Naive thymus-derived CD4-positive, alpha-beta T cell (primary cell): Measurements from ENCODE around the gene MMP8. TPM values are rescaled to one million over a fixed set of nuclear protein-coding genes. Genes with fewer than 3 reads are reported as not detected.
A peak's percentile ranks its signal among the peaks of the same experiment; 100 is the strongest.

Experiments used
- ATAC-seq: fragments of 150-1000 bp; cut with Tn5 transposase; 2 replicates; pipeline ENCODE4 v1.10.0; 2021; ENCODE audit warnings: mild to moderate bottlenecking, moderate library complexity
- CTCF ChIA-PET: fragments of 350-600 bp; sonication (Branson Sonifier 250); formaldehyde crosslinking; loops from one replicate; lab custom pipeline; 2021; ENCODE audit warnings: antibody characterized with exemption; lab: Charles Lee
- POLR2A ChIA-PET: fragments of 350-600 bp; sonication (Branson Sonifier 250); formaldehyde crosslinking; loops from one replicate; lab custom pipeline; 2021; ENCODE audit warnings: antibody characterized with exemption, inconsistent platforms; lab: Charles Lee
- DNase-seq, 9 donors: peaks; one replicate each; pipeline versions ENCODE4 v3.0.0 to v3.0.0-alpha.2; 2020 to 2022; ENCODE audit warnings: mixed read lengths in 1 of 9
- H3K27ac ChIP-seq: one replicate; pipeline ENCODE4 v1.7.0; 2013; ENCODE audit warnings: mild to moderate bottlenecking, low read depth, low read length, moderate library complexity
- H3K27me3 ChIP-seq, 2 donors: one replicate each; pipeline ENCODE4 v1.7.0; 2013; ENCODE audit warnings: low read length in 2 of 2, mild to moderate bottlenecking in 2 of 2, moderate library complexity in 2 of 2; ENCODE audit not compliant: control insufficient read depth in 2 of 2, insufficient read depth in 2 of 2
- H3K36me3 ChIP-seq, 3 experiments: 1 replicate in 2 of 3; 2 replicates in 1 of 3; pipeline ENCODE4 v1.7.0; 2013; ENCODE audit warnings: low read length in 3 of 3, mild to moderate bottlenecking in 3 of 3, moderate library complexity in 1 of 3; ENCODE audit not compliant: insufficient read depth in 3 of 3, control insufficient read depth in 2 of 3
- H3K4me1 ChIP-seq, 2 donors: one replicate each; pipeline ENCODE4 v1.7.0; 2013; ENCODE audit warnings: low read length in 2 of 2, mild to moderate bottlenecking in 2 of 2, moderate library complexity in 1 of 2; ENCODE audit not compliant: control insufficient read depth in 2 of 2, insufficient read depth in 2 of 2
- H3K4me3 ChIP-seq: 2 replicates; pipeline ENCODE4 v1.7.0; 2013; ENCODE audit warnings: mild to moderate bottlenecking, low read length
- H3K9me3 ChIP-seq, 3 experiments: 1 replicate in 2 of 3; 2 replicates in 1 of 3; pipeline ENCODE4 v1.7.0; 2013; ENCODE audit warnings: low read length in 3 of 3; ENCODE audit not compliant: control insufficient read depth in 2 of 3
- H3K27ac Mint-ChIP-seq, 9 donors: one replicate each; pipeline ENCODE4 v1.8.0; 2020 to 2022; ENCODE audit warnings: mixed read lengths in 9 of 9, mild to moderate bottlenecking in 8 of 9, moderate library complexity in 5 of 9, inconsistent platforms in 2 of 9
- H3K27me3 Mint-ChIP-seq, 5 donors: one replicate each; pipeline ENCODE4 v1.8.0; 2021 to 2022; ENCODE audit warnings: mixed read lengths in 5 of 5, mild to moderate bottlenecking in 1 of 5
- H3K36me3 Mint-ChIP-seq, 5 donors: one replicate each; pipeline ENCODE4 v1.8.0; 2020 to 2022; ENCODE audit warnings: mixed read lengths in 5 of 5, mild to moderate bottlenecking in 3 of 5, inconsistent platforms in 1 of 5
- H3K4me1 Mint-ChIP-seq, 7 donors: one replicate each; pipeline ENCODE4 v1.8.0; 2020 to 2022; ENCODE audit warnings: mixed read lengths in 7 of 7, mild to moderate bottlenecking in 3 of 7, inconsistent platforms in 1 of 7
- H3K4me3 Mint-ChIP-seq, 10 donors: one replicate each; pipeline ENCODE4 v1.8.0; 2020 to 2022; ENCODE audit warnings: mild to moderate bottlenecking in 10 of 10, mixed read lengths in 10 of 10, moderate library complexity in 6 of 10, inconsistent platforms in 2 of 10
- H3K9me3 Mint-ChIP-seq, 11 donors: one replicate each; pipeline ENCODE4 v1.8.0; 2020 to 2022; ENCODE audit warnings: mixed read lengths in 11 of 11, mild to moderate bottlenecking in 4 of 11, inconsistent platforms in 1 of 11, moderate library complexity in 1 of 11
- intact Hi-C, 2 donors: fragments of 100-400 bp; cut with micrococcal nuclease; formaldehyde crosslinking; loops; one replicate each; pipeline ENCODE4 v1.15.1; 2023
- polyA plus RNA-seq, 2 donors: library from polyadenylated mRNA; unstranded; fragments of 300-500 nt; fragmentation: Illumina TruSeq; gene quantifications; one replicate each; pipeline ENCODE4 v1.2.3, GENCODE V29; 2021
- total RNA-seq, 6 experiments: library from RNA in 5 of 6; stranded (reverse) in 5 of 6; gene quantifications; 1 replicate in 5 of 6; 2 replicates in 1 of 6; pipeline ENCODE4 v1.2.3 and lab custom pipeline; 2021 to 2026

Gene MMP8
- total and polyA plus RNA-seq, 7 experiments from 2014 or later = not detected

DNA sequence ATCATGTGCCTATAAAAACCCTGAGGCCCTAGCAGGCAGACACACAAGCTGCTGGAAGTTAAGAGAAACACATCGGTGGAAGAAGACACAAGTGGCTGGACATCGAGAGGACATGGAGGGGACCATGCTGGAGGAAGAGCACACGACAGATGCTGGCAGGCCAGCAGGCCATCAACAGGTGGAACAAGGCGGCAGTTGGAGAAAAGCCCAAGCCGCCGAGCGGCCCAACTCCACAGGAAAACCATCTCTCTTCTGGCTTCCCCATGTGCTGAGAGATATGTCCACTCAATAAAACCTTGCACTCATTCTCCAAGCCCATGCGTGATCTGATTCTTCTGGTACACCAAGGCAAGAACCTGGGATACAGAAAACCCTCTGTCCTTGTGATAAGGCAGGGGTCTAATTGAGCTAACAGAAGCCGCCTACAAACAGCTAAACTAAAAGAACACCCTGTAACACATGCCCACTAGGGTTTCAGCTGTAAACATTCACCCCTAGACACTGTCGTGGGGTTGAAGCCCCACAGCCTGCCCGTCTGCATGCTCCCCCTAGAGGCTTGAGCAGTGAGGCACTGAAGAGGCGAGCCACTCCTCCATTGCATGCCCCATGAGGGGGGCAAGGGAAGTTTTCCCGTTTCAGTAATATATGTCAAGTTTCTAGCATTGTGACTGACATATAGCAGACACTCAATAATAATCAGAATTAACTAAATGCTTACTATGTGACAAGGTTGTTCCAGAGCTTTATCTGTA, 60.6 kb downstream of the MMP8 start:
- Mint-ChIP-seq H3K4me1 (no peaks in the 10 kb centered on the region), H3K27ac (no peak overlapping the region), H3K27me3 (peaks cover 0 to 21% (median 9%) of the 10 kb centered on the region in 5 donors), H3K36me3 (no peaks in the 10 kb centered on the region), H3K4me3 (no peak overlapping the region), H3K9me3 (no peaks in the 10 kb centered on the region)
- Histone ChIP-seq H3K36me3 (no peaks in the 10 kb centered on the region), H3K27ac (no peak overlapping the region), H3K9me3 (no peaks in the 10 kb centered on the region), H3K27me3 (no peaks in the 10 kb centered on the region), H3K4me1 (no peaks in the 10 kb centered on the region), H3K4me3 (no peak overlapping the region)
- ChIA-PET CTCF (interaction anchor here (3.4 kb wide), 1 partner anchor 375 kb away, joined by 26 read pairs; no protein-coding TSS in a partner anchor), POLR2A (no interaction called here)
- DNase-seq (peak in 1 of 9 donors; percentile 8), ATAC-seq (peak; percentile 31)
- intact Hi-C loops = no loop called here

DNA sequence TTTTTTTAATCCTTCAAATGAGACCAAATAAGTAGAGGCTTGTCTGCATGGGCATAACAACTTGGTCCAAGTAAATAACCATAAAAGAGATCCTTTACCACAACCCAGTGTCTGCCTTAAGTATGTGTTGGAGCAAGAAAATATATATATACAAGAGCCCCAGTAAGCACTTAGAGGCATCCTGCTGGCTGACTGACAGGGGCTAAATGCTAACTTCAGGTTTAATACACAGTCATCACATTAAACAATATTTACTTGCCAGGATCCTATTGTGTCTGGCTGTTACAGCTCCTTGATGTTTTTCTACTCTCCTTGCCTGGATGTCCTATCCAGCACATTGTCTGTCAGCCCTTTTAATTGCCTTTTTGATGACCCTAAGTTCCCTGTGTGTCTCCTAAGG, 62.1 kb downstream of the MMP8 start:
- DNase-seq (no peak), ATAC-seq (no peak)
- H3K36me3 Mint-ChIP-seq = no peaks in the 10 kb centered on the region
- peaks cover 0 to 31% (median 14%) of the 10 kb centered on the region in 5 donors for H3K27me3 Mint-ChIP-seq
- CTCF ChIA-PET = no interaction called here
- H3K4me1 Mint-ChIP-seq = no peaks in the 10 kb centered on the region
- H3K9me3 Mint-ChIP-seq = no peaks in the 10 kb centered on the region
- no peak overlapping the region for H3K27ac Mint-ChIP-seq
- POLR2A ChIA-PET = no interaction called here
- H3K4me1 ChIP-seq = no peaks in the 10 kb centered on the region
- intact Hi-C loops = no loop called here
- H3K27ac ChIP-seq = no peak overlapping the region
- H3K4me3 ChIP-seq = no peak overlapping the region
- no peaks in the 10 kb centered on the region for H3K36me3 ChIP-seq
- H3K4me3 Mint-ChIP-seq = no peak overlapping the region
- no peaks in the 10 kb centered on the region for H3K27me3 ChIP-seq
- H3K9me3 ChIP-seq = no peaks in the 10 kb centered on the region

Other genes with a start within 250 kb of the MMP8 start
- gene MMP7, start 194.2 kb downstream of the MMP8 start, total RNA-seq = not detected
- gene MMP7, start 194.2 kb downstream of the MMP8 start, polyA plus RNA-seq = not detected
- gene MMP20, start 99.6 kb downstream of the MMP8 start, total RNA-seq = not detected
- not detected for gene MMP20, start 99.6 kb downstream of the MMP8 start, polyA plus RNA-seq
- gene MMP27, start 19.2 kb downstream of the MMP8 start, total RNA-seq = not detected
- gene MMP27, start 19.2 kb downstream of the MMP8 start, polyA plus RNA-seq = not detected
- gene MMP10, start 55.7 kb upstream of the MMP8 start, total RNA-seq = not detected
- not detected for gene MMP10, start 55.7 kb upstream of the MMP8 start, polyA plus RNA-seq
- gene MMP1, start 73.2 kb upstream of the MMP8 start, total RNA-seq = not detected
- gene MMP1, start 73.2 kb upstream of the MMP8 start, polyA plus RNA-seq = not detected
- not detected for gene MMP3, start 118.7 kb upstream of the MMP8 start, total RNA-seq
- gene MMP3, start 118.7 kb upstream of the MMP8 start, polyA plus RNA-seq = not detected
- gene MMP12, start 150.0 kb upstream of the MMP8 start, total RNA-seq = not detected
- not detected for gene MMP12, start 150.0 kb upstream of the MMP8 start, polyA plus RNA-seq
- gene MMP13, start 230.8 kb upstream of the MMP8 start, total RNA-seq = not detected
- not detected for gene MMP13, start 230.8 kb upstream of the MMP8 start, polyA plus RNA-seq